ENCODE results near the gene KCNK4.

The KCNK4 gene

DNA sequence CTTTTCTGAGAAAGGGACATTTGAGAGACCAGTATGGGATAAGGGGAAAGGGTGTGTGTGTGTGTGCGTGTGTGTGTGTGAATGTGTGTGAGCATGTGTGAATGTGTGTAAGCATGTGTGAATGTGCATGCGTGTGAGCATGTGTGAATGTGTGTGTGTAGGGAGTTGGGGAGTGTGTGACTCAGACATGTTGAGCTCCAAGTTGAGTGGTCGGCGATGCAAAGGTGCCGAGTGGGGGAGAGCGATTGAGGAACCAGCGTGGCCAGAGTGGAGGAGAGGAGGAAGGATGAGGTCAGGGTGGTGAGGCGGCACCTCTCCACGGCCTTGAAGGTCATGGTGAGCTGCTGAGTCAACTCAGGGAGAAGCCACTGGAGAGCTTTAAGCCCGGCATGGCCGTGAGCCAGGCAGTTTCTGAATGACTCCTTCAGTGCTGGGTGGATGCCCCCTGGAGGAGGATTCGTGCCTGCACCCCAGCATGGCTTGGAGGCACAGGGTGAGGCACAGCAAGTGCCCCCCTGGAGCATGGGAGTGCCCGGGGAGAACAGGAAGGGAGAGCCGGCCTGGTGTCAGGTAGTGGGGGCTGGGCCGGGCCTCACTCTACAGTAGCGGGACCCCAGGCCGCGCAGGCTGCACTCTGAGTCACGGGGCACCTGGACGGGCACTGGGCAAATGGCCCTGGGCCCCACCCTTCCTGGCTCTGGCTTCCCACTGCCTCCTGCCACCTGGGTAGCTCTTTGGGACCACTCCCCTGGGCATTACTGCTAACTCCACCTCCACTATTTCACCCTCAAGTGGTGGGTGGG lies 40.7 kb downstream of the KCNK4 start:
- DNase-seq = peak; percentile 93

GRCh38 chr11:64333556-64333955 lies 42.5 kb downstream of the KCNK4 start:
- DNase-seq = no peak

DNA sequence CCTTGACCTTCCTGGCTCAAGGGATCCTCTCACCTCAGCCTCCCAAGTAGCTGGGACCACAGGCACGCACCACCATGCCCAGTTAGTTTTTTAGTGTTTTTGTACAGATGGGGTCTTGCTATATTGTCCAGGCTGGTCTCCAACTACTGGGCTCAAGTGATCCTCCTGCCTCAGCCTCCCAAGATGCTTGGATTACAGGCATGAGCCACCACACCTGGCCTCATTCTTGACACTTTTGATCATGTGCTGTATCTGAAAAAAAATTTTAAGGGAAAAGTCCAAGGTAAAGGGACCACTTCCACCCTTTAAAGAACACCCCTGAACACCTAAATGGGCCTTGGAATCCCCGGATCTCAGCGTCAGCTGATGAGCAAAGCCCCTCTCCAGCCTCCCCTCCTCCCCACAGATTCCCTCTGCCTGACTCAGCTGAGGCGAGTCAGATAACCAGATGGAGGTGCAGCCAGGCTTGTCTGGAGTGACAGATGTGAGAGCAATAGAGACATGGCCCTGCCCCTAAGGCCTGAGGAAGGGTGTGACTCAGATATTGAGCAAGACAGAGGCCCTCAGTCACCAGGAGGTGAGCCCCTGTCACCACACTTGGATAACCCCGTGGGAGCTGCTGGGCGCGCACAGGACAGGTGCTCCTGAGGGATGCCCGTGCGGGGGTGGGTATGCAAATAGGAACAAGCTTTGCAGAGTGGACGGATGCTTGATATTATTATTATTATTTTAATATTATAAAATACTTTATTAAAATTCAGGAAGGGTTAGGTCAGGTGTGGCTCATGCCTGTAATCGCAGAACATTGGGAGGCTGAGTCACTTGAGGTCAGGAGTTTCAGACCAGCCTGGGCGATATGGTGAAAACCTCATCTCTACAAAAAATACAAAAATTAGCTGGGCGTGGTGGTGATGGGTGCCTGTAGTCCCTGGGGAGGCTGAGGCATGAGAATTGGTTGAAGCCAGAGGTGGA lies 43.9 kb downstream of the KCNK4 start:
- peak; percentile 98 for DNase-seq

- no peak for DNase-seq
These were observed 46.6 kb downstream of the KCNK4 start for GRCh38 chr11:64337538-64338249.

DNA sequence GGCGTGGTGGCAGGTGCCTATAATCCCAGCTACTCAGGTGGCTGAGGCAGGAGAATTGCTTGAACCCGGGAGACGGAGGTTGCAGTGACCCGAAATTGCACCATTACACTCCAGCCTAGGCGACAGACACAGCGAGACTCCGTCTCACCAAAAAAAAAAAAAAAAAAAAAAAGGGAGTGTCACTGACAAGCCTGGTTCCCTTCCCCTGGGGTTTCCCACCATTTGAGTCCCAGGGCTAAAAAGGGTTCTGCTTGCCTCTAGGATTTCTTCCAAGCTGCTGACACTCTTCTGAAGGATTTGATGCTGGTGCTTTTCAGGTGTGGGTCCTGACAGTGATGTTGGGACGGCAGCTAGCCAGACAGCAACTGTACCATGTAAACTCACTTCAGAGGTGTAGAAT lies 47.6 kb downstream of the KCNK4 start:
- no peak for DNase-seq

DNA sequence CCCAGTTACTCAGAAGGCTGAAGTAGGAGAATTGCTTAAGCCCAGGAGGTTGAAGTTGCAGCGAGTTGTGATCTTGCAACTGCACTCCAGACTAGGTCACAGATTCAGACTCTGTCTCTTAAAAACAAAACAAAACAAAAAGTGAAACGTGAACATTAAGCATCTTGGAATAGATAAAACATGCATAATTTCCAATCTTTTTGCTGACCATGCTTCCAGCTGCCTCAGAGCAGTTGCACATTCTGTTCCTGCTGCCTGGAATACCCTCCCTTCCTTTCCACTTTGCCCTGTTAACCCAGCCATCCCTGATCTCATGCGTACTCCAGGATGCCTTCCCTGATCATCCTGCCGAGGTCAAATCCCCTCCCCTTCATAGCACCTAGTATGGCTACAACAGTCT lies 48.2 kb downstream of the KCNK4 start:
- DNase-seq = no peak

DNA sequence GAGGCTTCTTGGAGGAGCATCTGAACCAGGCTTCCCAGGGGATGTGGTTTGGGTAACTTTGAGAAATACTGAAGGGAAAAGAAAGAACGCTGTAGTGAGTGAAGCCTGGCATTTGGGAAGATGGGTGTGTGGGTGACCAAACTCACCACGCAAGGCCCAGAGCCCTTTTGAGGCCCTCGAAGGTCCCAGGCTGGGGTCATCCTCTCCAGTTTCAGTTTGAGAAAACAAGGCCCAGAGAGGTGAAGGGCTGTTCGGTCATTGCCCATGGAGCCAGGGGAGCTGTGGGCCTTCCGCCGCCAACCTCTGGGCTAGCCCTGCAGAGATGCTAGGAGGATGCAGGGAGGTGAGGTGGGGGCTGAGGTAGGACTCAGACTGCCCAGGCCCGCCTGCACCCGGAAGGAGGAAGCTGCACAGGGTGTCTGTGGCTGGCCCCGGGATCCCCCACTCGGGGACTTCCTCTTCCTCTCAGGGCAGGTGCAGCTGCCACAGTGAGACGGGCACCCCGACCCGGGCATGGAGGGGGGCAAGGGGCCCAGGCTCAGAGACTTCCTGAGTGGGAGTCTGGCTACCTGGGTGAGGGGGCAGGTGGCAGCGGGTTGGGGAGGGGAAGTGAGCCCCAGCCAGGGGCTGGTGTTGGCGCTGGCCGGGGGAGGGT lies 48.8 kb downstream of the KCNK4 start, which contains the start of gene CCDC88B:
TSS of gene CCDC88B (plus strand) at position 451 of the 655 bp plus-strand sequence. CDS start at position 514, 63 bp downstream.
- DNase-seq = no peak

- no peak for DNase-seq
These were observed 49.7 kb downstream of the KCNK4 start for GRCh38 chr11:64340671-64341335.

- DNase-seq = no peak
These were observed 50.3 kb downstream of the KCNK4 start for GRCh38 chr11:64341429-64341828.

- DNase-seq = peak; percentile 90
These were observed 51.0 kb downstream of the KCNK4 start for GRCh38 chr11:64341851-64342791.

DNA sequence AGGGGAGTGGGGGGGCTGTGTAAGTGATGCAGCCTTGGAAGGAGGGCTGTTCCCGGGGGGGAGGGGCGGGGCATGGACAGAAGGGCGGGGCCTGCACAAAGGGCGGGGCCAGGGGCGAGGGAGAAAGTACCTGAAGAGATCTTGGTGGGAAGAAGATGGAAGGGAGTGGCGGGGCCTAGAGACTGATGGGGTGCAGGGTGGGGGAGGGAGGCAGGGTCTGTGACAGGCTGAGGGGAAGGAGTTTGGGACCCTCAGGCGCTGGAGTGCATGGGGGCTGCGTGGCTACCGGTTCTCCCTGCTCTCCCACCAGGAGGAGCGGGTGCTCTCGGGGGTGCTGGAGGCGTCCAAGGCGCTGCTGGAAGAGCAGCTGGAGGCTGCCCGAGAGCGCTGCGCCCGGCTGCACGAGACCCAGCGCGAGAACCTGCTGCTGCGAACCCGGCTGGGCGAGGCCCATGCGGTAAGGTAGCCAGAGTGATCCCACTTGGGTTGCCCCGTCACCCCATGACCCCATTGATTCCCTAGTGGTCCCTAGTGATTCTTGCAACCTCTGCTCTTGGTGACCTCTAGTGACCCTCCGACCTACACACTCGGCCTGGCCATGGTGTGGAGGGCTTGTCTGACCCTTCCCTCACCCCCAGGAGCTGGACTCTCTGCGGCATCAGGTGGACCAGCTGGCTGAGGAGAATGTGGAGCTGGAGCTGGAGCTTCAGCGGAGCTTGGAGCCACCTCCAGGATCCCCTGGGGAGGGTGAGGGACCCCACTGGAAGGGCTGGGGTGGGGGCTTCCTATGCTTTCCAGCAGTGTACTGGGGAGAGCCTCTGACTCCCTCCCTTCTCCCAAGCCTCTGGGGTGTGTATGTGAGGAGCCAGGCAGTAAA lies 52.0 kb downstream of the KCNK4 start:
- DNase-seq = no peak

DNA sequence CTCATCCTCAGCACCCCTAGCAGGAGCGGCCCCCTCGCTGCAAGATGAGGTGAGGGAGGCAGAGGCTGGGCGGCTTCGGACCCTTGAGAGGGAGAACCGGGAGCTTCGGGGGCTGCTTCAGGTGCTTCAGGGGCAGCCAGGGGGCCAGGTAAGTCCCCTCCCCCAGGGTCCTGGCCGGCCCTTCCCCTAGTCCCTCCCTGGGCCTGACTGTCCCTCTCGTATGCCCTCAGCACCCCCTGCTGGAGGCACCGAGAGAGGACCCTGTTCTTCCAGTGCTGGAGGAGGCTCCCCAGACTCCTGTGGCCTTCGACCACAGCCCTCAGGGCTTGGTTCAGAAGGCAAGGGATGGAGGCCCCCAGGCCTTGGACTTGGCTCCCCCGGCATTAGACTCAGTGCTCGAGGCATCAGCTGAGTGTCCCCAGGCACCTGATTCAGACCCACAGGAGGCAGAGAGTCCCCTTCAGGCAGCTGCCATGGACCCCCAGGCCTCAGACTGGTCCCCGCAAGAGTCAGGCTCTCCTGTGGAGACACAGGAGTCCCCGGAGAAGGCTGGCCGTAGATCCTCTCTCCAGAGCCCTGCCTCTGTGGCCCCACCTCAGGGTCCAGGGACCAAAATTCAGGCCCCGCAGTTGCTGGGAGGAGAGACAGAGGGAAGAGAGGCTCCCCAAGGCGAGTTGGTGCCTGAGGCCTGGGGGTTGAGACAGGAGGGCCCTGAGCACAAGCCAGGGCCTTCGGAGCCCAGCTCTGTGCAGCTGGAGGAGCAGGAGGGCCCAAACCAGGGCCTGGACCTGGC lies 52.9 kb downstream of the KCNK4 start:
- no peak for DNase-seq

GRCh38 chr11:64344787-64345186 lies 53.7 kb downstream of the KCNK4 start:
- no peak for DNase-seq

DNA sequence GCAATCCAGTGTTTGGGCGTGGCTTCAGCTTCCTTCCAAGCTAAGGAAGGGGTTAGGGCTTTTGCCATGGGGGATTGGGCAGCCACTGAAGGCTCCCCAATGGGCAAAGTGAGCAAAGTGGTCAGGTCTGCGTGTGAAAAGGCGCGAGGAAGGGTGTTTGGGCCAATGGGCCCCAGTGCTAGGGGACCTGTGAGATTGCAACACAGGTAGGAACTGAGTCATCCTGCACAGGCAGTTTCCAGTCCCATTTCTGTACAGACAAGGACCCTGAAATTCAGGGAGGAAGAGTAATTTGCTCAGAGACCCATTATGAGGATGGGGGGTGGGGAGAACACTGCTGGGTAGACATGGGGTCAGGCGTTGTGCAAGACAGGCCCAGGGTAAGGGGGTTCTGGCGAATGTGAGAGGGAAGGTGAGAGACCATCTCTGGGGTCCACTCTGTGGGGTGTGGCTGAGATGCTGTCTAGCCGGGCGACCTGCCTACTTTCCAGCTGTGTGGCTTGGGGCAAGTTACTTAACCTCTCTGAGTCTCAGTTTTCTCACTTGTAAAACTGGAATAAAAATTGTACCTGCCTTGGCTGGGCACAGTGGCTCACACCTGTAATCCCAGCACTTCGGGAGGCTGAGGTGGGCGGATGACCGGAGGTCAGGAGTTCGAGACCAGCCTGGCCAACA lies 56.2 kb downstream of the KCNK4 start:
- DNase-seq = no peak

DNA sequence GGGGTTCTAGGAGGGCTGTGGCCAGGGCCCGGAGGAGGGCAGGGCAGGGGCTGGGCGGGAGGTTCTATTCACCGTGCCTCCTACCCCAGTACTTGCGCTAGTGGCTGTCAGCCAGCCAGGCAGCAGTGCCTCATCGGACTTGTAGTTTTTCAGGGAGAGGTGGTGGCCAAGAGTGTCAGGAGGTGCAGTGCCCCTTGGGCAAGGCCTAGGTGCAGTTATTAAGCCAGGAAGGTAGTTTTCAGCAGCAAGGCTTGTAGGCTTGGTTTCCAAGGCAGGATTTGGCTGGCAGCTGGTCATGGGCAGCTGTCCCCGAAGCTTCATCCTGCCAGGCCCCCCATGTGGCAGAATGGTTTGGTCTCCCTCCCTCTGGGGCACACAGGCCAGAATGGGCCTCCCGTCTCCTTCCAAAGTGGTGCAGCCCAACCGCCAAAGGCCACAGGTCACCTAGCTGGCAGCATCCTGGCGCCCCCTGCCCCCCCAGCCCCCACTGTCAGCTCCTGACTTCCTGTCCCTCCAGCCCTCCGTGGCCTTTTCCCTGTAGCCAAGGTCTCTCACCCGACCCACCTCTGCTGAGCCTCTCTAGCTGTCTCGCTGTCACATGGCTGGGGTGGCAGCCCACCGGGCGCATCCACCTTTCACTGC lies 57.4 kb downstream of the KCNK4 start:
- no peak for DNase-seq

DNA sequence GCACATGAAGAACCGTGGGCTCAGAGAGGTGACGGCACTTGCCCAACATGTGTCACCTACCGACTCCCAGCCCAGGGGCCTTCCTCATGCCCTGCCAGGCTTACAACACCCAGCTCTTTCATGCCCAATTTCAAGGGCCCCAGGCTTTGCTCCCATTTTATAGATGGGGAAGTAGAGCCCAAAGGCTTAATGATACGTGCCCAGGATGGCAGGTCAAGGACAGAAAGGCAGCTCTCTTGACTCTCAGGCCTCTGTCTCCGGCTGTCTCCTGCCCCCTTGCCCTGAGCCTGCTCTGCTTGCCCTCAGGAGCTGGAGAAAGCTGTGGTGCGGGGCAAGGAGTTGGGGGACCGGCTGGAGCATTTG lies 57.9 kb downstream of the KCNK4 start:
- no peak for DNase-seq

- DNase-seq = no peak
These were observed 58.3 kb downstream of the KCNK4 start for GRCh38 chr11:64349404-64349803.

Data from EL (cell line).